HG02571 (cell line): ENCODE results near the gene CHRNA10.
"Not testable (repeated sequence)": the region's sequence is repeated elsewhere in the genome, so short reads cannot be mapped to it uniquely, and the experiment has no call there.

Experiments
- ATAC-seq: cut with Tn5 transposase; IDR thresholded peaks from one replicate; pipeline ENCODE4 v1.9.1; 2021; ENCODE audit warnings: mild to moderate bottlenecking, moderate library complexity; ENCODE audit not compliant: unreplicated experiment

The CHRNA10 gene

DNA sequence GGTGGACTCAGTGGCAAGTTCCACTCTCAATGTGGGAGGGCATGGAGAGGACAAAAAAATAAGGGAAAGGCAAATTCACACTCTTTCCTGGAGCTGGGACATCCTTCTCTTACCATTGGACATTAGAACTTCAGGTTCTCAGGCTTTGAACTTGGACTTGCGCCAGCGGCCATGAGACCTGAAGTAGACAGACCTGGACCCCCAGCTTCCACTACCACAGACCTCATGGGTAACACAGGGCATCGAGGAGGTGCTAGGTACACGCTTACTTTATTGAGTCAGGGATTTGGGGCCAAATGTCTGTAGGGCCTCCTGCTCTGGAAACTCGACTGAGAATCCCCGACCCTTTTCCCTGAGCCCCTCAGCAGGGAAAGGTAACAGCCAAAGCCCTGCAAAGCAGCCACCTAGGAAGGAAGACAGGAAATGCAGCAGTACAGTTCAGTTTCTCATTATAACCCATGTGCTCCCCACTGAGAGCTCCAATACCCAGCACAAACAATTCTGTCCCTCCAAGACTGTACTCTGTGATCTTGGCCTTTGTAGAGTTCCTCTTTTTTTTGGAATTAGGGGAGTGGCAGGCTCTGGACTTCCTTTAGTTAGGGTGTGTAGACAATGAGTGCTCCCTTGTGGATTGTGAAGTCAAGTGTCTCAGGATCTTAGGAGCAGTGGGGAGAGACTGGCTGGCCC is 5.7 kb downstream of the CHRNA10 start:
- no peak for ATAC-seq

DNA sequence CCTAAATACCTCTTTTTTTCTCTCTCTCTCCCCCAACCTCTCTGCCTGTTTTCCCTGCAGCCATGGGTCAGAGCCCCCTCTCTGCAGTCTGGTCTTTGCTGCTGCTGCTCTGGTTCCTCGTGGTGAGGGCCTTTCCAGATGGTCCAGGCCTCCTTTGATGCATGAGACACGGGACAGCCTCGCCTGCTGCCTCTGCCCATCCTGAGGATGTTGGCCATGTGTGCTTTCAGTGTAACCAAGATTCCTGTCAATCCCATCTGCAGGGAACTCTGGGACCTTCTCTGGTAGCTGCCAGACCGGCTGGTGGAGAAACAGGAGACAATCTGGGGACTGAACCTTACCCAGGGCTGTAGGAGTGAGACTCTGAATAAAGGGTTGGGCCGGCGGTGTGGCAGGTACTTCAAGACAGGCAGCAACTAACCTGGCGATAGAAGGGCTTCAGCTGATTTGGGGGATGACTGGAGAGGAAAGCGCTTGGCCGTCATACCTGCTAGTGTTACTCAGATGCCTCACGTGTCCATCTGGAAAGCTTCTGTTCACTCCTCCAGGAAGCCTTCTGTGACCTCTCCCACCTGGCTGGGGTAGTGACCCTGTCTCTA is 7.1 kb downstream of the CHRNA10 start:
- ATAC-seq: no peak

DNA sequence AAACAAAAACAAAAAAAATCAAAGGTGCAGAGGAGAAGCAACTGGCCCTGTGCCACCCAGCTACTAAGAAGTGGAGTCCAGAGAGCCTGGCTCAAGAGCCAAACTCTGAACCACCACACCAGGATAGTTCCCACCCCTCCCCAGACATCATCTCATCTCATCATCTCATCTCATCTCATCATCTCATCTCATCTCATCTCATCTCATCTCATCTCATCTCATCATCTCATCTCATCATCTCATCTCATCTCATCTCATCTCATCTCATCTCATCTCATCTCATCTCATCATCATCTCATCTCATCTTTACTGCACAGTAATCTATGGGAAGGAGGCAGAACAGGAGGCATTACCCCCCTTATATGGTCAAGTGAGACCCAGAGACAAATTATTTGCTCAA is 8.3 kb downstream of the CHRNA10 start:
- ATAC-seq: no peak

DNA sequence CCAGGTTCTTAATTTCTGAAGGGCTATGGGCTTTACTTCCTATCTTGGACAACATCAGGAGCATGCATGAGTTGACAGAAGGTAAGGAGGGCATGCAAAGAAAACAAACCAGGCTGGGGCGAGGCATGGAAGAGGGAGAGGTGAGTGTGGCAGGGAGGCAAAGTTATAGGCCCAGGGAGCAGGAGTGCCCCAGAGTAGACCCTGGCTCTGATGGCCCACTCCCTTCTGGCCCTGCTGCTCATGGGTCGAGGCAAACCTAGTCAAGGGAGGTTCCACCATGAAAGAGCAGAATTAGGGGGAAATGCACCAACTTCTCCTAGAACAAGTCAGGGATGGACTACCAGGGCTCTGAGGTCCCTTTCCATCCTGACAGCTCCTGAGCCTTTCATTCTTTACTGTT is 10.2 kb downstream of the CHRNA10 start:
- no peak for ATAC-seq

DNA sequence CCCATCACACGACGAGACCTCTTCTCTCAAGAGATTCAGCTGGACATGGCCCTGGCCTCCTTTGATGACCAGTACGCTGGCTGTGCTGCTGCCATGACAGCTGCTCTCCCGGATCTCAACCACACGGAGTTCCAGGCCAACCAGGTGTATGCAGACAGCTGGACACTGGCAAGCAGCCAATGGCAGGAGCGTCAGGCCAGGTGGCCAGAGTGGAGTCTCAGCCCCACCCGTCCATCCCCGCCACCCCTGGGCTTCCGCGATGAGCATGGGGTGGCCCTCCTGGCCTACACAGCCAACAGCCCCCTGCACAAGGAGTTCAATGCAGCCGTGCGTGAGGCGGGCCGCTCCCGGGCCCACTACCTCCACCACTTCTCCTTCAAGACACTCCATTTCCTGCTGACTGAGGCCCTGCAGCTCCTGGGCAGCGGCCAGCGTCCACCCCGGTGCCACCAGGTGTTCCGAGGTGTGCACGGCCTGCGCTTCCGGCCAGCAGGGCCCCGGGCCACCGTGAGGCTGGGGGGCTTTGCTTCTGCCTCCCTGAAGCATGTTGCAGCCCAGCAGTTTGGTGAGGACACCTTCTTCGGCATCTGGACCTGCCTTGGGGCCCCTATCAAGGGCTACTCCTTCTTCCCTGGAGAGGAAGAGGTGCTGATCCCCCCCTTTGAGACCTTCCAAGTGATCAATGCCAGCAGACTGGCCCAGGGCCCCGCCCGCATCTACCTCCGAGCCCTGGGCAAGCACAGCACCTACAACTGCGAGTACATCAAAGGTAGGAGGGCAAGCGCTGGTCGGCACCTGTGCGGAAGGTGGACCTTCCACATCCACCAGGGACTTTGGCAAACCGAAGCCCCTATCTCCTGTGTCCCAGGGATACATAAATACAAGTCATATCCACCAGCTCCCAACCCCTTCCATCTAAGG is 11.3 kb downstream of the CHRNA10 start:
- ATAC-seq: no peak

- ATAC-seq: no peak
These were observed 12.9 kb downstream of the CHRNA10 start for GRCh38 chr11:3658252-3658651.

- not testable (repeated sequence) for ATAC-seq
These were observed 13.9 kb downstream of the CHRNA10 start for GRCh38 chr11:3657331-3657730.

DNA sequence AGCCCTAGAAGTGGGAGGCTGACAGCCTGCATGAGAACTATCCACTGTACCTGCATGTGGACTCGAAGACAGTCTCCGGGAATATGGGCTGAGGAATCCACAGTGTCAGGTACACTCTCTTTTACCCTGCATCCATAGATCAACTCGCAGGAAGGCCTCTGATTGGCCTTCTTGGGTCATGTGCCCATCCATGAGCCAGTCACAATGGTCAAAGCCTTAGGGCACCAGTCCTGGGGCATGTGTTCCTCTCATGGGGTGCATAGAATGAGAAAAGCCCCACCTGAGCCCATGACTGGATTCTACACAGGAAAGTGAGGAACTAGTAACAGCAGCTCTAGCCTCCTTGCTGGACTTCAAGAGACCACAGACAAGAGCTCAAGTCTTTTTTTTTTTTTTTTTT is 15.6 kb downstream of the CHRNA10 start:
- ATAC-seq: no peak

GRCh38 chr11:3652514-3652913 is 18.7 kb downstream of the CHRNA10 start:
- not testable (repeated sequence) for ATAC-seq

- ATAC-seq: not testable (repeated sequence)
These were observed 21.8 kb downstream of the CHRNA10 start for GRCh38 chr11:3649374-3649773.

- not testable (repeated sequence) for ATAC-seq
These were observed 22.3 kb downstream of the CHRNA10 start for GRCh38 chr11:3648843-3649242.

DNA sequence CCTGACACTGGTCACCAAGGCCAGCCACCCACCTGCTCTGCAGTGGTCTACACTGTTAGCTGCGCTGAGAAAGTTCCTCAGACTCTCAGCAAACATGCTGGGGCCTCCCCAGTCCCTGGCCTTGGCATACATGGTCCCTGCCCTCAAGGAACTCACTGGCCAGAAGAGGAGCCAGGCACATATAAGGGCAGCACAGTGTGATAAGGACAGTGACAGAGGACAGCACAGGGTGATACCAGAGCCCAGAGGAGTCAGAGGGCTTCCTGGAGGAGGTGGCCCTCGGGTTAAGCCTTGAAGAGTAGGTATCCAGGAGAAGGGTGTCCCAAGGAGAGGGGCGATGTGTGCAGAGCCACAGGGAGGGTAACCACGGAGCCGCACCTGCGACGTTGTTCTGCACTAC is 25.6 kb downstream of the CHRNA10 start:
- ATAC-seq: no peak

GRCh38 chr11:3644817-3645235 is 26.4 kb downstream of the CHRNA10 start, which contains the start of gene ART1:
TSS of gene ART1 (plus strand) at chr11:3645128. CDS start at chr11:3659214, 14,086 bp downstream.
- no peak for ATAC-seq

GRCh38 chr11:3643102-3643546 is 28.1 kb downstream of the CHRNA10 start:
- not testable (repeated sequence) for ATAC-seq

DNA sequence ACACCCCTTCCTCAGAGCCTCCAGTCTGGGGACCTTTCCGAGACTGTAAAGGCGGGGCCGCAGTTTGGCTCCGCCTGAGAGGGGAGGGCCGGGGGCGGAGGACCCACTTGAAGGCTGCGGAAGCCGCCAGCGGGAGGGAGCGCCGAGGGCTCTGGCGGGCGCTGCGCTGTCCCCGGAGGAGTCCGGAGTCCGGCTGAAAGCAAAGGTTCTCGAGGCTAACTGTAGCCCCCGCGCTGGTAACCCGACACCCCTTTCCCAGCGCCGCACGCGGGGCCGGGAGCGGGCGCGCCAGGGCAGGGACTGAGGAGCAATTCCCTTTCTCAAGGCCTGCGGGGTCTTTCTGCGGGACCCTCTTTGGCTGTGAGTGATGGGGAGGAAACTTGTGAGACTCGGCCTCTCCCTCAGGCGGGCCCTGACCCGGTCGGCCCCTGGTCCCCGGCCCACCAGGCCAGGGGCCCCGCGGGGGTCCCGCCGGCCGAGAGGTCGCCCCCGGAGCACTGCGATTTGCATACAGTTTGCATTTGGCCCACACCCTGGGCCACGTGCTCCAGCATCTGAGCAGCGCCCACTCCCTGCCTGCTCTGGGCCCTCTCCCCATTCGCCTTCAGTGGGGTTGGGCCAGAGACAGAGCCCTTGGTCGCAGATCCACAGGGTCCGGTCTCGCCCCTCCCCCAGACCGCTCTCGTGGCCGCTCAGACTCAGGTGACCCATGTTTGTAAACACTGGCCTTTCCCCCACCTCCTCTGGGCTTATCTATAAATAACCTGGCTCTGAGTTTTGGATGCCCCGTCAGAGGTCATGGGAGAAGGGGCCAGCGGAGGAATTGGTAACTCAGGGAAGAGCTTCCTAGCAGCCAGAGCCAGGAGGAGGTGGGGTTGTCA is 28.9 kb downstream of the CHRNA10 start:
- no peak for ATAC-seq

- no peak for ATAC-seq
These were observed 29.5 kb downstream of the CHRNA10 start, which contains the start of gene ART5 for GRCh38 chr11:3641701-3642070. TSS of gene ART5 (minus strand) at chr11:3641992. CDS start at chr11:3641862, 130 bp downstream.

DNA sequence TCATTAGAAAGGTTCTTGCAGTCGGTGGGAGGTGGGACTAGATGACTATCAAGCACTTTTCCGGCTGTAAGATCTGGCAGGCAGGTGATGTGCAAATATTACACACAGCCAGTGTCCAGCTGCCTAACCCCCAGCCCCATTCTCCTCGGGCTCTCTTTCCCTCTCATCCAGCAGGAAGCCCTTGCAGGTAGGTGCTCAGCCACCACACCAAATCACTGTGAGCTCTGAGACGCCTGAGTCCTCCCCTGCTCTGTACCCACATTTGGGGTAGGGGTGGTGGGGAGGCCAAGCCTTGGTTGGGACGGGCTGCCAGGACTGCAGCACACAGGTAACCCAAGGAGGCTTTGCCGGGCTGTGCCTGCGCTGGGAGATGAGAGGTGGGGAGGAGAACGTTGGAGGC is 30.0 kb downstream of the CHRNA10 start:
- no peak for ATAC-seq

- no peak for ATAC-seq
These were observed 31.3 kb downstream of the CHRNA10 start for GRCh38 chr11:3639841-3640240.

DNA sequence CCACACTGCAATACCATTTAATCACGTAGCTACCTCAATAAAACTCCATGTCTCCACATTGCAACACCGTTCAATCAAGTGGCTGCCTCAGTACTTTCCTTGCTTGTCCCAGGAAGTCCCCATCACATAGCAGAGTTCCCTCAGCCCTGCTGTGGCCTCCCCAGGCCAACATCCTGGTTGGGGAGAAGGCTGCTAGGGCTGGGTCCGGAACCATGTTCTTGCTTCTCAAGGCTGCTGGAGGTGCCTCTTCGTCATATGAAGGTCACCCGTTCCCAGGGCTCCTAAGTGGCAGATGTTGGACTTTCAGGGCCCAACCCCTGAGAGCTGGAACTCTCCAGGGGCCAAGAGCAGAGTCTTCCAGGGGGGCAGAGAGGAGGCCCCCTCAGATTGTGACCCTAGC is 32.7 kb downstream of the CHRNA10 start:
- ATAC-seq: no peak

DNA sequence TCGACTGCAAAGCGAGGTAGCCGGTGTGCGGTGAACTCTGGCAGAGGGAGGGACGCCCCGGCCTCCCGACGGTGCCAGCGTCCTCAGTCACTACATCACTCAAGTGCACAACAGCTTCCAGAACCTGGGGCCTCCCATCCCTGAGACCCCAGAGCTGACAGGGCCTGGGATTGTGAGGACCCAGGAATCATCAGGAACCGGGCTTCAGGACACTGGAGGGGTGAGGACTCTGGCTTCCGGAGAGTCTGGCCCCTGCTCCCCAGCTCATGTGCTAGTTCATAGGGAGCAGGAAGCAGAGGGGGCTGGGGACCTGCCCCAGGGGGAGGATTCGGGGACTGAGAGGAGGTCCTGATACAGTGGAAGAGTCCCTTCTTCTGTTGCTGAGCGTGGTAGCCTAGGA is 34.0 kb downstream of the CHRNA10 start:
- no peak for ATAC-seq
